Smooth muscle cell (in vitro differentiated cells): ENCODE measurements around the gene CCDC106. TPM values are rescaled to one million over a fixed set of nuclear protein-coding genes. Genes with fewer than 3 reads are reported as not detected.

Experiments used
- DNase-seq: peaks from one replicate; lab custom pipeline; 2025; ENCODE audit not compliant: unreplicated experiment; lab: John Stamatoyannopoulos, UW
- H2AFZ ChIP-seq: fragments of 200-600 bp; sonication (generic); 2 replicates; pipeline ENCODE4 v1.6.0; 2016; ENCODE audit warnings: antibody characterized with exemption, low read depth, mild to moderate bottlenecking
- H3F3A ChIP-seq: fragments of 200-600 bp; sonication (generic); 2 replicates; pipeline ENCODE4 v1.6.0; 2017; ENCODE audit warnings: antibody characterized with exemption, low read depth
- H3K27ac ChIP-seq: fragments of 200-600 bp; sonication (generic); 2 replicates; pipeline ENCODE4 v1.5.1; 2016; ENCODE audit warnings: low read depth, mild to moderate bottlenecking
- H3K27me3 ChIP-seq: fragments of 200-600 bp; sonication (generic); 2 replicates; pipeline ENCODE4 v1.6.1; 2016; ENCODE audit warnings: low read depth, mild to moderate bottlenecking
- H3K36me3 ChIP-seq: fragments of 200-600 bp; sonication (generic); 2 replicates; pipeline ENCODE4 v1.5.1; 2016; ENCODE audit warnings: low read depth
- H3K4me1 ChIP-seq: fragments of 200-600 bp; sonication (generic); 2 replicates; pipeline ENCODE4 v1.5.1; 2016; ENCODE audit warnings: low read depth
- H3K4me2 ChIP-seq: fragments of 200-600 bp; sonication (generic); 2 replicates; pipeline ENCODE4 v1.6.0; 2016; ENCODE audit warnings: mild to moderate bottlenecking
- H3K4me3 ChIP-seq: fragments of 200-600 bp; sonication (generic); 2 replicates; pipeline ENCODE4 v1.5.1; 2016; ENCODE audit warnings: mild to moderate bottlenecking
- H3K79me2 ChIP-seq: fragments of 200-600 bp; sonication (generic); 2 replicates; pipeline ENCODE4 v1.6.0; 2016; ENCODE audit warnings: low read depth, mild to moderate bottlenecking
- H3K9ac ChIP-seq: fragments of 200-600 bp; sonication (generic); 2 replicates; pipeline ENCODE4 v1.6.0; 2016; ENCODE audit warnings: low read depth
- H3K9me3 ChIP-seq: fragments of 200-600 bp; sonication (generic); replicated peaks from 2 replicates; pipeline ENCODE4 v1.5.1; 2016; ENCODE audit warnings: low read depth
- H4K20me1 ChIP-seq: fragments of 200-600 bp; sonication (generic); 2 replicates; pipeline ENCODE4 v1.6.0; 2016; ENCODE audit warnings: low read depth
- WGBS: methylation state at CpG from one replicate; pipeline ENCODE4 v1.1.7; 2016; ENCODE audit warnings: low lambda C conversion rate; 5-methylcytosine and 5-hydroxymethylcytosine counted together
- polyA plus RNA-seq: library from polyadenylated mRNA; unstranded; fragments of >200 nt; fragmentation: Nextera tagmentation; extraction: Ambion mirVana; gene quantifications from 2 replicates; pipeline ENCODE4 v1.2.1, GENCODE V29; 2016
- total RNA-seq: library from RNA; depleted of rRNA; stranded (reverse); fragments of >200 nt; gene quantifications from 2 replicates; pipeline ENCODE4 v1.2.3, GENCODE V29; 2014
- TF ChIP-seq, protein P1 (sequence below): fragments of 200-600 bp; sonication (generic); IDR thresholded peaks from 2 replicates; pipeline ENCODE4 v1.5.1; 2017; ENCODE audit warnings: borderline replicate concordance, mild to moderate bottlenecking, antibody characterized with exemption; ENCODE audit not compliant: insufficient read depth, poor library complexity, severe bottlenecking

CCDC106 gene
- total and polyA plus RNA-seq, 2 experiments from 2014 or later = 6.9 to 18.3 TPM

DNA sequence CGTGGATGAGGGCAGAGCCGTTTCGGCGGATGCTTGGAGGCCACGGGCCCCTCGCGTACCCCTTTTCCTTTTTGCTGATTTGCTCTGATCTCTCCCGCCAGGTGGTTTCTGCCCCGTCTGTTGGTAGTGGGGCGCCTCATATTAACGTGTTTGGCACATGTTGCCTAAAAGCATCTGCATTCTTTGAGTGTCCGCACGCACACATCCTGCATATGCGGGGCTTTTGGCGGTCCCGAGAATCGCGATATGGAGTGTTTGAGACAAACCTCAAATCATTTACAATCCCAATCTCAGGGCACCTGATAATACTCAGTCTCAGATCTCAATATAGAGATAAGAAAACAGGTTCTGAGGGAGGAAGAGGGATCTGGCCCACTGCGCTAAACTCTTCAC is 7.6 kb downstream of the CCDC106 start:
- H4K20me1 ChIP-seq = peaks cover 52% of the 10 kb centered on the region
- TF ChIP-seq, protein P1, sequence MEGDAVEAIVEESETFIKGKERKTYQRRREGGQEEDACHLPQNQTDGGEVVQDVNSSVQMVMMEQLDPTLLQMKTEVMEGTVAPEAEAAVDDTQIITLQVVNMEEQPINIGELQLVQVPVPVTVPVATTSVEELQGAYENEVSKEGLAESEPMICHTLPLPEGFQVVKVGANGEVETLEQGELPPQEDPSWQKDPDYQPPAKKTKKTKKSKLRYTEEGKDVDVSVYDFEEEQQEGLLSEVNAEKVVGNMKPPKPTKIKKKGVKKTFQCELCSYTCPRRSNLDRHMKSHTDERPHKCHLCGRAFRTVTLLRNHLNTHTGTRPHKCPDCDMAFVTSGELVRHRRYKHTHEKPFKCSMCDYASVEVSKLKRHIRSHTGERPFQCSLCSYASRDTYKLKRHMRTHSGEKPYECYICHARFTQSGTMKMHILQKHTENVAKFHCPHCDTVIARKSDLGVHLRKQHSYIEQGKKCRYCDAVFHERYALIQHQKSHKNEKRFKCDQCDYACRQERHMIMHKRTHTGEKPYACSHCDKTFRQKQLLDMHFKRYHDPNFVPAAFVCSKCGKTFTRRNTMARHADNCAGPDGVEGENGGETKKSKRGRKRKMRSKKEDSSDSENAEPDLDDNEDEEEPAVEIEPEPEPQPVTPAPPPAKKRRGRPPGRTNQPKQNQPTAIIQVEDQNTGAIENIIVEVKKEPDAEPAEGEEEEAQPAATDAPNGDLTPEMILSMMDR = no peak
- no peak overlapping the region for H2AFZ ChIP-seq
- peak overlapping the region; percentile 99 for H3K9ac ChIP-seq
- H3K4me3 ChIP-seq = peak overlapping the region; percentile 86
- DNase-seq = no peak
- H3K4me1 ChIP-seq = peaks cover 23% of the 10 kb centered on the region
- peaks cover 55% of the 10 kb centered on the region for H3K79me2 ChIP-seq
- H3K36me3 ChIP-seq = no peaks in the 10 kb centered on the region
- H3K9me3 ChIP-seq = no peaks in the 10 kb centered on the region
- 1% methylated on average over 19 of the region's 19 CpGs for WGBS
- H3K27me3 ChIP-seq = no peaks in the 10 kb centered on the region
- no peaks in the 10 kb centered on the region for H3F3A ChIP-seq
- H3K27ac ChIP-seq = peak overlapping the region; percentile 97
- peak overlapping the region; percentile 98 for H3K4me2 ChIP-seq

DNA sequence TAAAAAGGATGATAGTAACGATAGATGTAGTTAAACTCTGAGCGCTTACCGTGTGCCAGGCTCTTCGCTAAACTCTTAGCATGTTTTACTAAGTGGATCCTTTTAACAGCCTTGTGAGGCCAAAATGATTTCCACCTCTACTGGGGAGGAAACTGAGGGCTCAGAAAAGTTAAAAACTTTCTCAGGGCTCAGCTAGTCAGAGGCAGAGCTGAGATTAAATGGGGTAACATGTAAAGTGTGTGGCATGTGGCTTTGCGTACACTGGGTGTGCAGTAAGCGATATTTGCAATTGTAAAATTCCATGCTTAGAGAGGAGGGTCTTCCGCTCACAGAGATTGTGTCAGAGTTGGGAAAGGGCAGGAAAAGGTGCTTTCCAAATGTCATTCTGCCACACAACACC is 8.5 kb downstream of the CCDC106 start:
- peak overlapping the region; percentile 99 for H3K9ac ChIP-seq
- no peak for DNase-seq
- H4K20me1 ChIP-seq = peaks cover 59% of the 10 kb centered on the region

DNA sequence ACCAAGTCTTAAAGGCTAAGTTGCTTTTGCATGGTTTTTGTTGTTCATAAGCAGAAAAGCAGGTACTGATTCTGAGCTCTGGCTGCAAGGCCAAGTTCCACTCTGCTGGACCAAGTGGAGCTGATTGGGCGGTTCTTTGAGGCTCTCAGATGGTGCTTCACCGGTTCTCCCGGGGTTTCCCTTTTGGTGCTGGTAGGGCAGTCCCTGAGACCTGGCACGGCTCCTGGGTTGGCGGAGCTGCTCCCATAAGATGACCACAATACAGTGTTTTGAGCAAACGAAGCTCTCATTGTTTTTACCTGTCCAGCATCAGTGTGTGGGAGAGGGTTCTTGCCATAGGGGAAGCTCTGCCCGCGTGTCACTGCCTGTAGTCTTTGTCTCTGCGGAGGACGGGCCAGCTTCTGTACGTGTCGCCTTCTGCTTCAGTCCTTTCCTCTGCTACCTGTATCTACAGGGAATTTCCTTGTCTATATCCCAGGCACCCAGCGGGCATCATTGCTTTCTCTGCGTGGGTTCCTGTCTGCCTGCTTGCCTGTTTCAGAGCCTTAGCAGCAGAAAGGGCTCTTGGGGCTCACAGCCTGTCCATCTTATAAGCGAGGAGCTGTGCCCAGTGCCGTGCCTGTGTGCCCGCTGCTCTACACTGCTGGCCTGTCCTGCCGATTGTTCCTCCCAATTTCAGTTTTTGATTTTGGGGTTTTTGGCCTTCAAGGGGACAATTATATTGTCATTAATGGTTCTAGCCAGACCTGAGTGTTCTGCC is 9.2 kb downstream of the CCDC106 start:
- H2AFZ ChIP-seq = no peak overlapping the region
- H3F3A ChIP-seq = no peaks in the 10 kb centered on the region
- no peaks in the 10 kb centered on the region for H3K36me3 ChIP-seq
- peak overlapping the region; percentile 98 for H3K4me2 ChIP-seq
- peak overlapping the region; percentile 86 for H3K4me3 ChIP-seq
- peaks cover 66% of the 10 kb centered on the region for H3K79me2 ChIP-seq
- H3K9ac ChIP-seq = peak overlapping the region; percentile 99
- no peaks in the 10 kb centered on the region for H3K9me3 ChIP-seq
- H3K27ac ChIP-seq = peak overlapping the region; percentile 97
- peaks cover 65% of the 10 kb centered on the region for H4K20me1 ChIP-seq
- 78% methylated on average over 18 of the region's 18 CpGs for WGBS
- no peaks in the 10 kb centered on the region for H3K27me3 ChIP-seq
- TF ChIP-seq, protein P1 = no peak
- H3K4me1 ChIP-seq = peaks cover 23% of the 10 kb centered on the region
- DNase-seq = no peak

More for the DNA sequence above, 8.5 kb downstream of the CCDC106 start:
- H3K4me1 ChIP-seq = peaks cover 23% of the 10 kb centered on the region
- peak overlapping the region; percentile 98 for H3K4me2 ChIP-seq
- peak overlapping the region; percentile 86 for H3K4me3 ChIP-seq
- 75% methylated on average over 7 of the region's 7 CpGs for WGBS
- no peaks in the 10 kb centered on the region for H3F3A ChIP-seq
- H2AFZ ChIP-seq = no peak overlapping the region
- no peaks in the 10 kb centered on the region for H3K36me3 ChIP-seq
- TF ChIP-seq, protein P1 = no peak
- H3K9me3 ChIP-seq = no peaks in the 10 kb centered on the region
- H3K27ac ChIP-seq = peak overlapping the region; percentile 97
- no peaks in the 10 kb centered on the region for H3K27me3 ChIP-seq
- peaks cover 62% of the 10 kb centered on the region for H3K79me2 ChIP-seq
